ENCODE data around the gene B4GALT1. TPM values are rescaled to one million over a fixed set of nuclear protein-coding genes. Genes with fewer than 3 reads are reported as not detected.

B4GALT1 gene
- 14.9 and 15.8 TPM in 2 replicates for total RNA-seq

GRCh38 chr9:33167084-33167971, at the start of gene B4GALT1:
B4GALT1 (minus strand) TSS chr9:33167336; CDS start chr9:33167169, 167 bp downstream.

GRCh38 chr9:33076046-33077004, 90.8 kb downstream of the B4GALT1 start, which contains the start of gene SMU1:
SMU1 (minus strand) TSS chr9:33076674; CDS start chr9:33076608, 66 bp downstream.

Other genes starting within 250 kb of the B4GALT1 start
- 15.6 and 20.3 TPM in 2 replicates for gene APTX, start 165.7 kb downstream of the B4GALT1 start, total RNA-seq
- 97.5 and 128 TPM in 2 replicates for gene DNAJA1, start 142.1 kb downstream of the B4GALT1 start, total RNA-seq
- 35.7 and 43.1 TPM in 2 replicates for gene SMU1, start 90.7 kb downstream of the B4GALT1 start, total RNA-seq
- gene SPINK4, start 72.8 kb upstream of the B4GALT1 start, total RNA-seq, result not detected in 2 replicates
- 58.8 and 76.1 TPM in 2 replicates for gene BAG1, start 97.4 kb upstream of the B4GALT1 start, total RNA-seq
- gene CHMP5, start 97.7 kb upstream of the B4GALT1 start, total RNA-seq, result 91.8 and 99.9 TPM in 2 replicates
- 12.5 and 13.3 TPM in 2 replicates for gene NFX1, start 123.2 kb upstream of the B4GALT1 start, total RNA-seq
- 0.11 TPM in 1 of 2 replicates, not detected in the other for gene AQP7, start 235.2 kb upstream of the B4GALT1 start, total RNA-seq

Data from dermis lymphatic vessel endothelial cell (primary cell).